Stimulated activated CD4-positive, alpha-beta T cell treated with anti-CD3 and anti-CD28 coated beads, Interleukin-4, amount 100 ng/mL, for 4 hours (primary cell): ENCODE results near the gene RNF144B.

Source experiments
- DNase-seq, 2 experiments: peaks; one replicate each; pipeline ENCODE4 v3.0.0-alpha.2; 2020

The RNF144B gene

DNA sequence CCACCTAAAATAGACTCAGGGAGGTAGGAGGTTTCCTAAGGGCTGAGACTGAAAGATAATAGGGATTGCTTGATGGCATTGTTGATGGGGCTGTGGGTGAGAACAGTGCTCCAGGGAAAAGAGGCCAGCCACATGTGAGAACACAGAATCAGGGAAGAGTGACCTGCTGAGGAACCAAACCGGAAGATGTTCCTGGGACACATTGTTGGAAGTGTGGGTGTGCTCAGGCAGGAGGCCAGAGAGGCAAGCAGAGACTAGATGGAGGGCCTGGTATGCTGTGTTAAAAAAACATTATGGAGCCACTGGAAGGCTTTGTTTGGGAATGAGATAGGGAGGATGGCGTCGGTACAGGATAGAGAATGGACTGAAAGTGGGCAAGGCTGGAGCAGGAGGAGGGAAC, 23.3 kb downstream of the RNF144B start:
- DNase-seq: no peak

DNA sequence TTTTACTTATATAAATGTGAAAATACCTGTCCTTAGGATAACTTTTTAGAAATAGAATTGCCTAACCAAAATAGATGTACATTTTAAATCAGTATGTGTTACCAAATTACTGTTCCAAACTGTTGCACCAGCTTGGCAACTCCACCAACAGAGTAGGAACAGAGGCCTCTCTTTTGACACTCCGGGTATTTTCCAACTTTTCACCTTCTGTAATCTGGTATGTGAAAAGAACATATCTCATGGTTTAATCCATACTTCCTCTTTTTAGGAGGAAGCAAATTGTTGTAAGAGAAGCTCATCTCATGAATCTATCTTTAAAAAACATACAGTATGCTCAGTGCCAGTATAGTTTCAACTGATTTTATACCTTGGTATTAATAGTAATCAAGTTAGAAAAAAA, 24.9 kb downstream of the RNF144B start:
- no peak for DNase-seq

DNA sequence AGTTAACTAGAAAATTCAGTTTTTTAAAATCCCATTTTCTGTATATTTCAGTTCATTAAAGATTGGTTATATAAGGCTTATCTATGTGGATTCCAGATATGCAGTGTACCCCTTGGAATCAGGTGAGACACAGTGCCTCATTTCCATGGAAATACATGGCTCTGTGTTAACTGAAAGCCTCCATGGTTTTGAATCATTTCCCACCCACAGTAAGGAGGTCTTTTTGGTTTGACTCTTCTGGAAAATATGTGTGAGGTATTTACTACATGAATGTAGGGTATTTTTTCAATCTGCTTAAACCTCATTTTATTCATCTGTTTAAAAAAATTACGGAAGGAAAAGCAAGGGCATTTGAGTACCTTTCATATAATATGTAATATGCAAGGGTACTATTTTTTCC, 25.5 kb downstream of the RNF144B start:
- DNase-seq: no peak

DNA sequence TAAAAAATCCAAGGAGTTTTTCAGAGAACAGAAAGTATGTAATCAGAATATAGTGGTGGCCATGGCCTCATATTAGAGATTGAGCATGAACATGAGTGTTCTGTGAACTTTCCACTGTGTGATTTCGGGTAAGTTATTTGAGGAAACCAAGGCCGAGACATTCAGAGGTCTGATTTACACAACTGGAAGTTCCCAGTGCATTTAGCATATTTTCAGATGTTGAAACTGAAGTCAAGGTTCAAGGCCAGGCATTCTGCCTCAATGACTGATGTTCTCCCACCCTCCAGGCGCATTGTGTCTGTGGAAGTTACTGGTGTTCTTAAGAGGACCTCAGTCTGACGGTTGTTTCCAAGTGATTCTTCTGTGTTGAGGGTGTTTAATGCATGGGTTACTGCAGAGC, 26.2 kb downstream of the RNF144B start:
- DNase-seq: no peak

DNA sequence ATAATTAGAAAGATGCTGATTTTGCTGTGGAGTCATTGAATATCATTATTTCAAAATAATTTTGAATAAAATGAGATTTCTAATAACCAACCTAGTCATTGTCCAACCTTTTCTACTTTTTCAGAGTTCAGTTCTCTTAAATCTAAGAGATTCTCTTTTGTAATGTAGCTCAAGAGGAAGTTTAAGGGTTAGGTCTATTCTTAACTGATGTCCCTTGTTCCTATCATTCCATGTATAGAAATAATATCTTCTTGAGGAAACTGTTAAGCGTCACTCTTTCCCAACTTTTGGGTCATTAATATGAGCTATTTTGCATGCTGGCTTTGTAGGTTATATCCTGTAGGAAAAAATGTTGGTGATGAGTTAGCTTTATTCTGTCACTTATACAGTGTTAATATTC, 27.0 kb downstream of the RNF144B start:
- no peak for DNase-seq

DNA sequence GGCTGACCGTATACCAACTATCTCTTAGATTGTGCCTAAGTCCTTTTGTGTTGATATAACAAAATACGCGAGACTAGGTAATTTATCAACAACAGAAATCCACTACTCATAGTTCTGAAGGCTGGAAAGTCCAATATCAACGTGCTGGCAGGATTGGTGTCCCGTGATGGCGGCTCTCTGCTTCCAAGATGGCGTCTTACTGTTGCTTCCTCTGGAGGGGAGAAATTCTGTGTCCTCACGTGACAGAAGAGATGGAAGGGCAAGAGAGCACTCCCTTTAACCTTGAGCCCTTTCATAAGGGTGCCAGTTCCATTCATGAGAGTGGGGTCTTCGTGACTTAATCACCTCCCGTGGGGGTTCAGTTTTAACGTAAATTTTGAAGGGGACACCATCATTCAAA, 28.1 kb downstream of the RNF144B start:
- no peak for DNase-seq

DNA sequence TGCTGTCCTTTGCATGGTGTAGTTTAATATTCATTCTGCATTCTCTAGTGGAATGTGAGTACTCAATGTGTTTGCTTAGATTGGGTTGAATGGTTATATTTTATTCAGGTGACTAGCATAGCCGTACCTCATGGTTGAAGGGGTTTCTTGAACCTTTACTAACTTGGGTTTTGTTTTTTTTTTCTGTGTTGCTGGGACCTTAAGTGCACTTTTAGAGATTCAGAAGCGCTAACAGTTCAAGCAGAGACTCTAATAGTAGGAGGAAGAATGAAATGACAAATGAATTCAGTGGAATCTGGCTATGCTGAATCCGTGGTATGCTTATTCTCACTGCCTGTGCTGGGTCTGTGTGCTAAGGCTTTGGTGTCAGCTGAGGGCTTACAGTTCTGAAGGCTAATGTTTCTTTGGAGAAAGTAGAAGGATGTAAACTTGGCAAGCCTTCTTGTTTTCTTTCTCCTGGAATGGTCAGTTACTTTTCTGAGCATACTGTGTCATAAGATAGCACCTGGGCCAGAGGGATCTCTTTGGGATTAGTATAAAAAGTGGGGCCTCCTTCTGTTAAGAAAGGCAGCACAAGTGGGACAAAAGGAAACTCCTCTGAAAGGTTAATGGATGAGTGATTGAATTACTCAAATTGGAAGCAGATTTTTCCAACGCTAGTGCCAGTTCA, 28.7 kb downstream of the RNF144B start:
- no peak for DNase-seq

DNA sequence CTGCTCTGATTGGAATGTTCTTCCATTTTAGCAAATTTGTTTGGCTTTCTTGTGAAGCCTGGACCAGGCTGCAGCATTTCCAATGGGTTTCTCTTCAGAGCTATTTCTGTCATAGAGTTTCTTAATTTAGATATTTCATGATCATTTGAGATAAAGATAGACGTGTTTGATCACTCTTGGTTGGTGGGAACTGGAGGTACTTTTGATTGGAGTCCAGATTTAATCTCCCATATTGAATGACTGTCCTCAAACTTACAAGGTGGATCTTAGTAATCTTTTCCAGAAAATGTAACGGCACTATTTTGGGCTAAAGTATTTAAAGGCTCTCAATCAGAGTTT, 29.2 kb downstream of the RNF144B start:
- no peak for DNase-seq

DNA sequence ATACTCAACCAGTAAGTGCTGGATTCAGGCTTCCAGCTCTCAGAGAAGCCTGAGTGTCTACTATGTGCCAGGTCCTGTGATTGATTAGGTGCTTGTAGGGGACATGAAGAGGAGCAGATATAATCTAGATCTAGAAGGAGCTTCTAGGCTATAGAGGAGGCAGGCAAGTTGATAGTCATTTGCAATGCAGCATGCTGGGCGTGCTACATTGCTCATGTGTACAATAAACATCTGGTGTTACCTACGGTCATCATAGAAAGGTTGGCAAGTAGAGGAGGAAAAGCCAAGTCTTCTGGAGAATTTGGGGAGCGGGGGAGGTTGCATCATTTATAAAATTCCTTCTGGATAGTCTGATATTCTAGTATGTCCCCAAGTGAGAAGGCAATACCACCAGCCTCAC, 33.2 kb downstream of the RNF144B start:
- DNase-seq: no peak

DNA sequence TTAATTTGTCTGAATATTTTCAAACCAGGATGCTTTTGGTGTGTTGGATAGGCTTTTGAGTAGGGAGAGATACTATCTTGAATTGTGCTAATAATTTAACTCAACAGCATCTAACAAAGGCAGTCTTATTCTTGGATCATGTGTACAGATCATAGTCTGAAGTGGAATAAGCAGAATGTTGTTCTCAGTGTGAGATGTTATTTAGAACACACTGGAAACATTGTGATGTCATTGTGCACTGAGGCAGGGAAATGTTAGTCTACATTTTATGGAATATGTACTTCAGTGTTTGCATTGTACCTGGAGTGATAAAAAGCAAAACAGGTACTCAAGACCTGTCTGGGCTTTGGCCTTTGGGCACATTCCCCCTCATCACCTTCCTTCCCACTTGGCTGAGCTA, 35.0 kb downstream of the RNF144B start:
- no peak for DNase-seq

DNA sequence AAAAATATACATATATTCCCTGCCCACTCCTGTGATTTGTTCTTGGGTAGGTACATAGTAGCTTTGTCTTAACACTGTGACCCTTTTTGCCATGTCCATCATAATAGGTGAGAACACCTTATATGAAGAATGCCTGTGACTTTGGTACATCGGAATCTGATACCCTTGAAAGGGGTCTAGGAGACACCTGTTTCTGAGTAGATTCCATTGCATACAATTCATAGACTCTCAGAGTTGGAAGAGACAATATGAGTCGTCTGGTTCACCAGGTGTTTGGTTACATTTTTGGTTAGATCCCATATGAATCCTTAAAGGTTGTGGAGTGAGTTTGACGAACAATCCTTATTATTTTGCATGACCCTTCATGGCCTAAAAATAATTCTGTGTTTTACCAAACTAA, 36.3 kb downstream of the RNF144B start:
- DNase-seq: no peak

DNA sequence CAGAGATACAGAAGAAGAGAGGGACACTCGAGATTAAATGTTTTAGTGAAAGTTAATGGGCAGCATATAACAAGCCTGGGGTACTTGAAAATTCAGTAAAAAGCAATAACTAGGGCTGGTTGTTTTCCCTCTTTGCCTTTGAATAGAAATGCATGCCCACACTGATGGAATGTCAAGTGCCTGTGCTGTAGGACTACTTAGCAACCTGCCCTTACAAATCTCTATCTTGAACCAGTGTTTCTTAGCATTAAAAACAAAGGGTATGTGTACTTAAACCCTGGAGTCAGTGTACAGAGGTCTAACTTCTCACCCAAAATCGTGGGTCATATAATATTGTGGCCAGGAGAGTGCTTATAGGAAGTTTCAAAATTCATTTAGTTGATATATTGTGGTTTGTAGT, 37.1 kb downstream of the RNF144B start:
- no peak for DNase-seq

DNA sequence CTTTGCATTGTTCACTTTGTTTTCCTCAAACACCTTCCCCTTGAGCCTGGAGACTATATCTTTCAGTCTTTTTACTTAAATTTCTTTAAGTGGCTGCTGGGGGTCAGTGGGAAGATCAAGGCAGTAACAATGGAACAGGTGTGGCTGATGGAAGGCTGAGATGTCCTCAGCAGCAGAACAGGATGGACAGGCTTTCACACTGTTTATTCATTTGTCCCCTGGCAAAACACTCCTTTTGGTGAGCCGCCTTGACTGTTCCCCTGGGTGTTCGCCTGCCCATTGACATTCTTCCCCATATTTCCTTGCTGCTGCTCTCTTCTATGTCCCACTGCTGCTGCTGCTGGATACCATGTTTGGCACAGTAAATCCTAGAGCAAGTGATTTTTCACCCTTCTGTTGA, 38.1 kb downstream of the RNF144B start:
- no peak for DNase-seq

DNA sequence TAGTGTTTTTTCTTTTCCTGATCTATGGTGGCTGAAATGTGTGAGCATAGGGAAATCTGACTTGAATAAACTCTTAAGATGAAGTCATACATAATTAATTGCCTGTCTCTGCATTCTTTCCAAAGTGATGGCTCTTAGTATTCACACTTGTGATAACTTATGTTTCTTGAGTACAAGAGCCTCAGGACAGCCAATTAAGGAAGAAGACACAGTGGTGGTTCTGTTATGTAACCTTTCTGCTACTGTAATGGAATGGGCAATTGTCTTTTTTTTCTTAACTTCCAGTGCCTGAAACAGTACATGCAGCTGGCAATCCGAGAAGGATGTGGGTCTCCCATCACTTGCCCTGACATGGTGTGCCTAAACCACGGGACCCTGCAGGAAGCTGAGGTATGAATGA, 40.1 kb downstream of the RNF144B start:
- DNase-seq: no peak

DNA sequence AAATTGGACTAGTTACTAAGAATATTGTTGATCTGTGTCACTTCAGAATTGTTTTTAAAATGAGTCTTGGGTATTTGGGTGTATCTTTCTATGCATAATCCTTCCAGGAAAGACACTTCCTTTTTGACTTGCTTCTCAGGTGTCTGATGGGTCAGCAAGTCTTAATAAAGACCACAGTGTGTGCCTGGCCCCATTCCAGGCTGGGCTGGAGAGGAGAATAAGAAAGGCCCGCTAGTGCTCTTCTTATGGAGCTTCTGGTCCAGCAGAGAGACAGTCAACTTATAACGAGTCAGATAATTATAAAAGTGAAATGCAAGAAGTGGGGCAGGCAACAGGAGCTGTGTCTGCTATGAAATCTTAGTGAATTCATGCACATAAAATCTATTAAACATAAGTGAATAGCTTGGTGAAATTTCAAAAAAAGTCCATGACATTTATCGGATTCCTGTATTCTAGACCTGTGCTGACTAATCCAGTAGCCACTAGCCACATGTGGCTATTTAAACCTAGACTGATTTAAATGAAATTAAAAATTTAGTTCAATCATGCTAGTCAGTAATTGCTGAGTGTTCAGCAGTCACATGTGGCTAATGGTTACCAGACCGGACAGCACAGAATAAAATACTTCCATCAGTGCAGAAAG, 42.6 kb downstream of the RNF144B start:
- DNase-seq: no peak

DNA sequence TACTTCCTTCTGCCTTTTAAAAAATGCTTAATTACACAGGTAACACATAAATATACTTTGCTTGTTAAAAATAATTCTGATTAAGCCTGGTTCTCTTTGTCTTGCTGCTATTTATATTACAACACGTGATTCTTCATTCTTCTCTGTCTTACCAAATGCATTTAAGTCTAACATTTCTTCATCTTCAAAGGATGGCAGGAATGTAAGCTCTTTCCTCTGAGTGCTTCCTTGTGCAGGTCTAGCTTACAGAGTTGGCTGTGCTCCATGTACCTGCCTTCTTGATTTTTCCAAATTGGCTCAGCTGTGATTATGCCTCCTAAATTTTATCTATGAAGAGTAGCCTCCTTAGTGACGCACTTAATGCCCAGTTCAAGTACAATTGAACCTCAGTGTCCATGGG, 44.4 kb downstream of the RNF144B start:
- DNase-seq: no peak

DNA sequence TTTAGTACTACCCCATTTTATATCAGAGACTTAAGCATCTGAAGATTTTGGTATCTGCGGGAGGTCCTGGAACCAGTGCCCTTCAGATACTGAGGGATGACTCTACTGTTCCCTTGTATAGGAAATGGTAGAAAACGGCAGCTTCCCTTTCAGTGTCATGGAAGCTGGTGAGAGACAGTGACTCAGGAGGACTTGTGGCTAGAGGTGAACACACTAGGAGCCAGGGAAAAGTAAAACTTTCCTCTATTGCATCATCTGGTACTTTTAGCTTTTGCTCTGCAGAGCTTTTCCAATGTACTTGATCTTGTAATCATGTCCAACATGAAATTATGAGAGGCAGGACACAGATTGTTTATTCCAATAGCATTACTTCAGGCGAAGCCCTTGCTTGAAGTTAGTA, 45.0 kb downstream of the RNF144B start:
- no peak for DNase-seq

DNA sequence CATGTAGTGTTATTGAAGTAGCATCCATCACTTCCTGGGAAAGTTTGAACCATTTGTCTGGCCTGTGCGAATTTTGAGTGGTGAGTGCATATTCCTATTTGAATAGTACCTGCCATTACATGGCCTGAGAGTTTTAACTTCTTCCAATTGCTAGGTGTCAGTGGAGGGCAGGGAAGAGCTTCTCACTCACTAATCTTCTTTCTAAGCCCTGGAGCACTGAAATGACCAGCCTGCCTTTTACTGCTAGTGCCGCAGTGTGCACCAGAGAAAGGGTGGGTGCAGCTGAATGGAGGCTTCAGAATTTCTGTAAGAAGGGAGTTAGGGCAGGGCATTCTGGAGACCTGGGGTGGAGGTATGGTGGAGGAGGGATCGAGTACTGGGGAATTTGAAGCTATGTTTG, 45.5 kb downstream of the RNF144B start:
- no peak for DNase-seq

DNA sequence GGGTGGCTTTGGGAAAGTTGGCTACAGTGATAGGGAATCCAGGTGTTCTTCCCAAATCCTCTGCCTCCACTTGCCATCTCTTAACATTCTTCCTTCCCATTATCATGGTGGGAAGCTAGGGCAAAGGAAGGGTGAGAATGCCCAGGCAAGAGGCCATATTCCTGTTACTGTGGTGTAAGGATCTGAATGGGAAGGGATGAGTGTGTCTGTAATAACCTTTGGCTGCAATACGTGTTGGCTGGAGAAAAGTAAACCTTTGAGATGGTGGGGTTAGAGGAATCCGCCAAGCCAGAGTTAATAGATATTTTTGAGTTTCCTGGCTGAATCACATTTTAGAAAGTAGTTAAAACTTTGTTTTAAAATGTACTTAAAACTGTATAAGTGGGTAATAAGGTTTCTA, 45.9 kb downstream of the RNF144B start:
- no peak for DNase-seq

DNA sequence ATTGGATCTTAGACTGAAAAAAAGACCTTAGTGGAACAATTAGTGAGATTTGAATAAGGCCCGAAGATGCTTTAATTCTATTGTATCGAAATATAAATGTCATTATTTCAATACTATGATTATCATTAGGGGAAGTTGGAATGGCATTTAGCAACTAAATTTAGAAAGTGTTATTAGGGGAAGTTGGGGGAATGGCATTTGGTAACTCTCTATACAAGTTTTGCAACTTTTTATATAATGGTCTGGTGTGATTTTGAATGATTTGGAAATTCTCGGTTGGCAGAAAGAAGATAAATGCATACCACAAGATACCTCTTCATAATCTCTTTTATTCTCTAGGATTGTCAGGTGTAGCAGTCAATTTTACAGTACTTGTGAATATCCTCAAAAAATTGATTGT, 49.2 kb downstream of the RNF144B start:
- DNase-seq: no peak

DNA sequence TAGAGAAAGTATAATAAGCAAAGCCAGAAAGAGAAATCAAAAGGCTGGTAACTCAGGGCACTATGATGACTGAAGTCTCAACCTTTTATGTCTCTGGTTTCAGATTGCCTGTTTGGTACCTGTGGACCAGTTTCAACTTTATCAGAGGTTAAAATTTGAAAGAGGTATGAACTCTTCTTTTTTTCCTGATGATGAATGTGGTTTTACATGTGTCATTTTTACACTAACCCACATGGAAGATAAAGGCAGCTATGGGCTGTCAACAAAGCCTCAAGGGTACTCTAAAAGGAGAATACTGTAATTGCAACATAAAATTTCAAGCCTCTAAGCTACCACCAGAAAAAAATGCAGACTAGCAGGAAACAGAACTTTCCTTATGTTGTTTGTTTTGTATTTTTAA, 52.4 kb downstream of the RNF144B start:
- no peak for DNase-seq

DNA sequence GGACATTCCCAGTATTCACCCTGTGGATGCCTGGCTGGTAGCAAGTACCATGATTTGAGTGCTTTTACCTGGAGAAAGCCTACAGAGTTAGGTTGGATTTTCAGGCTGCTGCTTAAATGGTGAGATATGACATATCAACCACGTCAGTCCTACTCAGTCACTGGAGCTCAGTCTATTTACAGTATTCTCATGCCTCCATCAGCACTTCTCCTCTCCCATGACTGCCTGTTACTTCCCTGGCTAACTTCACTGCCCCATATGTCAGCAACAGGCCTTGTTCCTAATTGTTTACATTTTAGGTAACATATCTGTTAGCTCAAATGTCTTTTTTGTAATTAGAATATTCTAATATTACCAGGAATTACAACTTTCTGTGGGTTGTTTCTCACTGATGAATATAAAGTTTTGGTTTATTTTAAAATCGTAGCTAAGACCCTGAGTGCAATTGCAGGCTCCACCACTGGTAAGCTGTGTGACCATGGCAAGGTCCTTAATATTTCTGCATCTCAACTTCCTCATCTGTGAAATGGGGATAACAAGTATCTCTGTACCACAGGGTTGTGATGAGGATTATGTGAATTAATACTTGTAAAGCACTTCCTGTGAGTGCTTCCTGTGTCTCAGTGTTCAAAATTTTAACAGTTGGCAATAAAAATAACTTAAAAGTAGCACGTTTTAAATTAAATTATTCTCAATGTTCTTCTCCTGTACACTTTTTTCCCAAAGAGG, 54.3 kb downstream of the RNF144B start:
- no peak for DNase-seq

DNA sequence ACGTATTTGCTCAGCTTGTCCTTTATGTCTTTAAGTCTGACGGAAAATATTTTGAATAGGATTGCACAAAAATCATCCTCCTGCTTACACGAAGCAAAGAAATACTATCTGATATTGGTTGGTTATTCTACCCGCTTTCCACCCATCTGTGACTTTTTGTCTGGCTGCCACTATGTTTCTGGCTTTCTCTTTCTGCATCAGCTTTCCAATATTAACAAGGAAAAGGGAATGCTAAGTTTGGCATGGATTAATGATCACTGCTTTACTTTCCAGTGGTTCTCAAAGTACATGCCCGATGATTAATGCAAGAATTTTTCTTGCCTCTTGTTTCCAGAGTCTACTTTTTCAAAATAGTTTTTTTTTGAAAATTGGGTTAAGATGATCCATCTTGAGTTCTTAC, 57.0 kb downstream of the RNF144B start:
- no peak for DNase-seq

DNA sequence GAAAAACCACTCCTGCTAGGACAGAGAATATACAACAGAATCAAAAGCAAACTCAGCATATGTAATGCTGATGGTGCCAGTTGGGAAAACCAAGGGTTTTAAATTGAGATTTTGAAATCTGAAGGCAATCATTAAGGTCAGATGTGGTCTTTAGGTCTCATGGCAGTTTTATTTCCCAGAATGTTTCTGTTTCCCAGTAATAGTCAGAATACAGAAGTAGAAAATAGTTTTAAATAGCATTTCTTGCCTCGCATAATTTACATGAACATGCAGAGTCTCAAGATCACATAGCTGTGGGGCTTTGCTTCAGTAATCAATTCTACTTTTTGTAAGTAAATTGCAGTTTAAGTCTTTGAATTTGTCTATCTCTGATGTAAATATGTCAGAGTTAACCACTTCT, 58.1 kb downstream of the RNF144B start:
- DNase-seq: no peak

DNA sequence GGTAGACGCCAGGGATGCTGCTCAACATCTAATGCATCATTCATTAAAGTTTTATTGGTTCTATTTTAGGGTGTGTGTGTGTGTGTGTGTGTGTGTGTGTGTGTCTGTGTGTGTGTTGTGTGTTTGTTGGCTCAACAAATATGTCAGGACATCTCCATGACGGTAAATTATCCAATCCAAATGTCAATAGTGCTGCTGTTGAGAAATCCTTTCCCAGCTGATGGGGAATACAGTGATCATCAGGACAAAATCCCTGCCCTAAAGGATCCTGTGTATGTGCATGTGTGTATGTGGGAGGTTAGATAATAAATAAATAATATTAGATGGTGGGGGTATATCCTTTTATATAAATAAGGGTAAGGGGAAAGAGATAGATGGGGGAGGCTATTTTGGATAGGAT, 59.6 kb downstream of the RNF144B start:
- no peak for DNase-seq
